ENCODE data around the gene ADSL.

DNA sequence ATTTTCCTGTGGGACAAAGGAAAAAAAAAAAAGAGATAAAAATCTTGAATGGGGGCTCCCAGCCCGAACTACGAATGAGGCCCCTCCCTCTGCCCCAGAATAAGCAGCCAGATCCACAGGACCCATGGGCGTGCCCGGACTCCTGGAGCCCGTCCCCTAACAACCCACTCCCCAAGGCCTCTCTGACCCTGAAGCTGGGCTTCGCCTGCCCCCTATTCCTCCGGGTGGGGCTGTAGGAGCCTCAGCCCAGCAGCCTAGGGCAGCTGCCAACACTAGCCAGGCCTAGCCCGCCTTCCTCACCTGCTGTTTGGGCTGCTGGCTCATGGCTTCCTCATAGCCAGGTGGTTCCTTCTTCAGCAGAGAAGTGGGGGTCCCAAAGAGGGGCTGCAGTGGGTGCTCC lies 70.7 kb downstream of the ADSL start:
- TF ChIP-seq, protein P1, sequence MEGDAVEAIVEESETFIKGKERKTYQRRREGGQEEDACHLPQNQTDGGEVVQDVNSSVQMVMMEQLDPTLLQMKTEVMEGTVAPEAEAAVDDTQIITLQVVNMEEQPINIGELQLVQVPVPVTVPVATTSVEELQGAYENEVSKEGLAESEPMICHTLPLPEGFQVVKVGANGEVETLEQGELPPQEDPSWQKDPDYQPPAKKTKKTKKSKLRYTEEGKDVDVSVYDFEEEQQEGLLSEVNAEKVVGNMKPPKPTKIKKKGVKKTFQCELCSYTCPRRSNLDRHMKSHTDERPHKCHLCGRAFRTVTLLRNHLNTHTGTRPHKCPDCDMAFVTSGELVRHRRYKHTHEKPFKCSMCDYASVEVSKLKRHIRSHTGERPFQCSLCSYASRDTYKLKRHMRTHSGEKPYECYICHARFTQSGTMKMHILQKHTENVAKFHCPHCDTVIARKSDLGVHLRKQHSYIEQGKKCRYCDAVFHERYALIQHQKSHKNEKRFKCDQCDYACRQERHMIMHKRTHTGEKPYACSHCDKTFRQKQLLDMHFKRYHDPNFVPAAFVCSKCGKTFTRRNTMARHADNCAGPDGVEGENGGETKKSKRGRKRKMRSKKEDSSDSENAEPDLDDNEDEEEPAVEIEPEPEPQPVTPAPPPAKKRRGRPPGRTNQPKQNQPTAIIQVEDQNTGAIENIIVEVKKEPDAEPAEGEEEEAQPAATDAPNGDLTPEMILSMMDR (IDR thresholded peaks at IDR 0.05), result no peak
- no peak for TF ChIP-seq POLR2A (IDR thresholded peaks at IDR 0.05)
- no peak for TF ChIP-seq POLR2AphosphoS5 (IDR thresholded peaks at IDR 0.05)
